SH-SY5Y (cell line): ENCODE data around the gene POU3F1.

Experiments used
- GATA2 ChIP-seq: IDR thresholded peaks from 2 replicates; pipeline ENCODE4 v1.6.1; 2011; ENCODE audit warnings: mild to moderate bottlenecking, low read depth, low read length
- GATA3 ChIP-seq: IDR thresholded peaks from 2 replicates; pipeline ENCODE4 v1.6.1; 2011; ENCODE audit warnings: low read depth, mild to moderate bottlenecking, low read length, moderate library complexity

DNA sequence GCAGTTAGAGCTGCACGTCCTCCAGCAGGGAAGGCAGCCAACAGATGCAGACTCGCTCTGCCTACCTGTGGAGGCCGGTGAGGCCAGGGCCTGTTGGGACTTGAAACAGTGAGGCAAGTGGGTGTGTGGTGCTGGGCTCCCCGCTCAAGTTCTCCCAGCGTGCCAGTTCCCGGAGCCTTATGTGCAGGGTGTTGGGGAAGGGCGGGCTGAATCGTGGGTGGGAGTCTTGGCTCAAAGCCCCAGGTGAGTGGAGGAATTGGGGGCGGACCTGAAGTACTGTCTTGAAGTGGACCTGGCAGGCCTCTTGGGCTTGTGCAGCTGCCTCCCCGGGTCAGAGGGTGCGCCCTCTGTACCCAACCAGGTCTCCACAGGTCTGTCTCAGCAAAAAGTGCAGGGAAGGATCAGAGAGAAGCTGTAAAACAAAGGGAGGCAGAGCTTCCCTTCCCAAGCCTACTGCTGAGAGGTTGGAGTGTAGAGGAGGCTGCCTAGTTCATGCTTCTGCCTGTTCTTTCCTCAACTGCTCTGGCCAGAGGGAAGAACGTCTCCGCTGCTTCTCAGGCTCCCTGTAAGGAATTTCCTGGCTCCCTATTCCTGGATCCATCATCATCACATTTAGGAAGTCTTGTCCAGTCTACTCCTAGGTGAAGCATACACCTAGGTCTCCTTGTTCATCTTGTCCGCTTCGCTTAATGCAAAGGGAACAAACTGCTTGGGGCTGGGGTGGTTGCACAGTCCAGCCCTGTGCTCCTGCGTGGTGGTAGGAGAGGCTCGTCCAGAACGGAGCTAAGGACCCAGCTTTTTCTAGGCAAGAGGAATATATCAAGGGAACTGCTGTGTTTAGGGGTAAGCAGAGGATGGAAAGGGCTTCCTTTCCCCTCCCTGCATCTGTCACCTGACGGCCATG lies 19.1 kb downstream of the POU3F1 start:
- TF ChIP-seq GATA3 (no peak), GATA2 (no peak)
